ENCODE results near the gene C1QTNF1. TPM values are rescaled to one million over a fixed set of nuclear protein-coding genes. Genes with fewer than 3 reads are reported as not detected.
A peak's percentile ranks its signal among the peaks of the same experiment; 100 is the strongest.

C1QTNF1 gene
- total and polyA plus RNA-seq, 2 donors (not counting 1 experiment from before 2014, with no cell fraction given): not detected

DNA sequence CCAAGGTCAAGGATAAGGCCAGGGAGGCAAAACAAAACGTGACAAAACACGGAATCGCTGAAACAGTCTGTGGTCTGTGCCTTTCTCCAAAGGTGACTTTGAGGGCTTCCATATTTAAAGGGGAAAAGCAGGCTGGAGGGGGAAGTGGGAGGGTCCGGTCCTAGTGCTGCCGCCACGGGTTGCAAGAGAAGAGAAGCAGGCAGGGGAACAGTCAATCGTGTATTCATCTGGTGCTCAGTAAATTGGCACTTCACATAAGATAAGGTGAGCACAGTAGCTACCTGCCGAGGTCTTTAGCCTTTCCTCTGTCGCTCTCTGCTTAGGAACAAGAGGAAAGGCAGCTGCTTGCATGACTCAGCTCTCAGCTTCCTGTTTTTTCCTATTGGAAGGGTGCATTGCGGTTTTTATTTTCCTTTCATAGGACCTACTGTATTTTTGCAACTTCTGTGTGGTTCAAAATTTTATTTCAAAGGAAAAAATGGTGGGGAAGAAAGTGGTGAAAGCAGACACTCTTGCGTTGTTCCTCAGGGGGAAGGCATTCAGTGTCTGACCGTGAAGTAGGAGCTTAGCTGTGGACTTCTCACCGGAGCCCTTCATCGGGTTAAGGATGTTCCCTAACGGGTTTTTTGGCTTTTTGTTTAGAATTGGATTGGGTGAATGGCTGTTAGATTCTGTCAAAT, 37.2 kb upstream of the C1QTNF1 start:
- Histone ChIP-seq H2AFZ (ENCODE audit: insufficient read depth, low read depth, low read length, poor library complexity, severe bottlenecking) (no peak overlapping the region), H3K4me3 (ENCODE audit: control extremely low read depth in 1 of 5, extremely low read depth in 1 of 5, insufficient read depth in 1 of 5, low read depth in 2 of 5, low read length in 4 of 5) (peak overlapping the region in 1 of 5 experiments; percentile 11), H4K20me1 (ENCODE audit: control insufficient read depth, insufficient read depth, low read length, poor library complexity, severe bottlenecking) (no peaks in the 10 kb centered on the region), H3K79me2 (ENCODE audit: control insufficient read depth, insufficient read depth, low read length) (no peaks in the 10 kb centered on the region), H3K4me2 (replicated peaks; ENCODE audit: low read depth, low read length, poor library complexity, severe bottlenecking) (peak overlapping the region; percentile 52), H3K9me3 (ENCODE audit: control extremely low read depth in 1 of 3, control insufficient read depth in 2 of 3, insufficient read depth in 1 of 3, low read length in 2 of 3) (no peaks in the 10 kb centered on the region), H3K4me1 (ENCODE audit: control insufficient read depth in 2 of 2, insufficient read depth in 2 of 2, low read length in 2 of 2) (peaks cover 15 to 16% of the 10 kb centered on the region in 2 donors), H3K27me3 (replicated peaks in 1 of 4; ENCODE audit: control extremely low read depth in 1 of 4, control insufficient read depth in 3 of 4, insufficient read depth in 4 of 4, low read length in 3 of 4) (no peaks in the 10 kb centered on the region), H3K9ac (ENCODE audit: low read length) (no peak overlapping the region), H3K36me3 (replicated peaks in 1 of 2; ENCODE audit: control extremely low read depth in 1 of 2, control insufficient read depth in 1 of 2, extremely low read depth in 1 of 2, insufficient read depth in 2 of 2, low read length in 1 of 2) (peaks cover 0 to 16% of the 10 kb centered on the region in 2 experiments), H3K27ac (ENCODE audit: low read length in 2 of 2) (no peak overlapping the region)
- TF ChIP-seq, protein P1, sequence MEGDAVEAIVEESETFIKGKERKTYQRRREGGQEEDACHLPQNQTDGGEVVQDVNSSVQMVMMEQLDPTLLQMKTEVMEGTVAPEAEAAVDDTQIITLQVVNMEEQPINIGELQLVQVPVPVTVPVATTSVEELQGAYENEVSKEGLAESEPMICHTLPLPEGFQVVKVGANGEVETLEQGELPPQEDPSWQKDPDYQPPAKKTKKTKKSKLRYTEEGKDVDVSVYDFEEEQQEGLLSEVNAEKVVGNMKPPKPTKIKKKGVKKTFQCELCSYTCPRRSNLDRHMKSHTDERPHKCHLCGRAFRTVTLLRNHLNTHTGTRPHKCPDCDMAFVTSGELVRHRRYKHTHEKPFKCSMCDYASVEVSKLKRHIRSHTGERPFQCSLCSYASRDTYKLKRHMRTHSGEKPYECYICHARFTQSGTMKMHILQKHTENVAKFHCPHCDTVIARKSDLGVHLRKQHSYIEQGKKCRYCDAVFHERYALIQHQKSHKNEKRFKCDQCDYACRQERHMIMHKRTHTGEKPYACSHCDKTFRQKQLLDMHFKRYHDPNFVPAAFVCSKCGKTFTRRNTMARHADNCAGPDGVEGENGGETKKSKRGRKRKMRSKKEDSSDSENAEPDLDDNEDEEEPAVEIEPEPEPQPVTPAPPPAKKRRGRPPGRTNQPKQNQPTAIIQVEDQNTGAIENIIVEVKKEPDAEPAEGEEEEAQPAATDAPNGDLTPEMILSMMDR (IDR thresholded peaks at IDR 0.05): no peak
- no peak for TF ChIP-seq EZH2 (IDR thresholded peaks at IDR 0.05; ENCODE audit: borderline replicate concordance, insufficient read depth, low read depth, low read length, poor library complexity, severe bottlenecking)
- ChIA-PET CTCF (interaction anchor here (0.7 to 1.7 kb wide), 3 partner anchors 15 to 117 kb away, joined by 5 to 6 read pairs (median 6); no protein-coding TSS in a partner anchor), POLR2A (no interaction called here)
- intact Hi-C loops (cut with micrococcal nuclease): no loop called here
- ATAC-seq (ENCODE audit: low read depth): no peak
- no peak for DNase-seq
- Mint-ChIP-seq H3K9me3 (ENCODE audit: insufficient read depth) (no peaks in the 10 kb centered on the region), H3K4me1 (peaks cover 15% of the 10 kb centered on the region), H3K27ac (no peak overlapping the region), H3K4me3 (peak overlapping the region; percentile 54), H3K27me3 (no peaks in the 10 kb centered on the region)
- WGBS (ENCODE audit: insufficient coverage): 5% methylated on average over 11 of the region's 15 CpGs

DNA sequence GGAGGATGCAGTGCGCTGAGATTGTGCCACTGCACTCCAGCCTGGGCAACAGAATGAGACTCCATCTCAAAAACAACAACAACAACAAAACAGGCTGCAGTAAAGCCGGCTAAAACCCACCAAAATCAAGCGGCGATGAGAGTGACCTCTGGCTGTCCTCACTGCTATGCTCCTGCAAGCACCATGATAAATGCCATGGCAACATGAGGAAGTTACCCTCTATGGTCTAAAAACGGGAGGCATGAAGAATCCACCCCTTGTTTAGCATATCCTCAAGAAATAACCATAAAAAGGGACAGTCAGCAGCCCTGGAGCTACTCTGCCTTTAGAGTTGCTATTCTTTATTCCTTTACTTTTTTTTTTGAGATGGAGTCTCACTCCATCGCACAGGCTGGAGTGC, 35.8 kb upstream of the C1QTNF1 start:
- H3K27me3 Mint-ChIP-seq: no peaks in the 10 kb centered on the region
- peaks cover 17% of the 10 kb centered on the region for H3K4me1 Mint-ChIP-seq
- Histone ChIP-seq H3K36me3 (replicated peaks in 1 of 2; ENCODE audit: control extremely low read depth in 1 of 2, control insufficient read depth in 1 of 2, extremely low read depth in 1 of 2, insufficient read depth in 2 of 2, low read length in 1 of 2) (peaks cover 0 to 29% of the 10 kb centered on the region in 2 experiments), H3K4me3 (ENCODE audit: control extremely low read depth in 1 of 5, extremely low read depth in 1 of 5, insufficient read depth in 1 of 5, low read depth in 2 of 5, low read length in 4 of 5) (no peak overlapping the region), H3K79me2 (ENCODE audit: control insufficient read depth, insufficient read depth, low read length) (peaks cover 6% of the 10 kb centered on the region), H3K4me1 (ENCODE audit: control insufficient read depth in 2 of 2, insufficient read depth in 2 of 2, low read length in 2 of 2) (peaks cover 15 to 16% of the 10 kb centered on the region in 2 donors), H2AFZ (ENCODE audit: insufficient read depth, low read depth, low read length, poor library complexity, severe bottlenecking) (no peak overlapping the region), H4K20me1 (ENCODE audit: control insufficient read depth, insufficient read depth, low read length, poor library complexity, severe bottlenecking) (peaks cover 11% of the 10 kb centered on the region), H3K27me3 (replicated peaks in 1 of 4; ENCODE audit: control extremely low read depth in 1 of 4, control insufficient read depth in 3 of 4, insufficient read depth in 4 of 4, low read length in 3 of 4) (no peaks in the 10 kb centered on the region), H3K9ac (ENCODE audit: low read length) (no peak overlapping the region), H3K4me2 (replicated peaks; ENCODE audit: low read depth, low read length, poor library complexity, severe bottlenecking) (no peak overlapping the region), H3K27ac (ENCODE audit: low read length in 2 of 2) (no peak overlapping the region), H3K9me3 (ENCODE audit: control extremely low read depth in 1 of 3, control insufficient read depth in 2 of 3, insufficient read depth in 1 of 3, low read length in 2 of 3) (no peaks in the 10 kb centered on the region)
- POLR2A ChIA-PET: no interaction called here
- no peak for DNase-seq
- no peak for ATAC-seq (ENCODE audit: low read depth)
- no peak overlapping the region for H3K4me3 Mint-ChIP-seq
- WGBS (ENCODE audit: insufficient coverage): 52% methylated on average over 4 of the region's 6 CpGs
- no peak overlapping the region for H3K27ac Mint-ChIP-seq
- CTCF ChIA-PET: interaction anchor here (1.1 kb wide), 1 partner anchor 101 kb away, joined by 3 read pairs; no protein-coding TSS in a partner anchor
- TF ChIP-seq EZH2 (IDR thresholded peaks at IDR 0.05; ENCODE audit: borderline replicate concordance, insufficient read depth, low read depth, low read length, poor library complexity, severe bottlenecking): no peak
- TF ChIP-seq, protein P1 (IDR thresholded peaks at IDR 0.05): no peak
- intact Hi-C loops (cut with micrococcal nuclease): no loop called here
- H3K9me3 Mint-ChIP-seq (ENCODE audit: insufficient read depth): no peaks in the 10 kb centered on the region

Measured in B cell (primary cell).